HepG2 (cell line): ENCODE measurements around the gene RBM47. TPM values are rescaled to one million over a fixed set of nuclear protein-coding genes. Genes with fewer than 3 reads are reported as not detected.

Source experiments
- AGO1 ChIP-seq: fragments of 200-400 bp; formaldehyde crosslinking; IDR thresholded peaks from 2 replicates; pipeline ENCODE4 v1.6.1; 2017; ENCODE audit warnings: mild to moderate bottlenecking, low read depth, low read length, moderate library complexity; ENCODE audit not compliant: poor library complexity, severe bottlenecking
- FOSL1 ChIP-seq: sonication (generic); formaldehyde crosslinking; IDR thresholded peaks from 2 replicates; pipeline ENCODE4 v1.9.0; 2021; ENCODE audit warnings: missing genetic modification reagents, borderline replicate concordance
- FOXK2 ChIP-seq: fragments of 450-650 bp; IDR thresholded peaks from 2 replicates; pipeline ENCODE4 v1.6.1; 2016
- HNRNPK ChIP-seq: fragments of 200-400 bp; formaldehyde crosslinking; IDR thresholded peaks from 2 replicates; pipeline ENCODE4 v1.6.1; 2018; ENCODE audit warnings: low read length, low read depth, moderate library complexity, mild to moderate bottlenecking; ENCODE audit not compliant: poor library complexity, severe bottlenecking
- HNRNPLL ChIP-seq: fragments of 200-400 bp; formaldehyde crosslinking; IDR thresholded peaks from 2 replicates; pipeline ENCODE4 v1.6.1; 2017; ENCODE audit warnings: mild to moderate bottlenecking, low read depth, low read length; ENCODE audit not compliant: poor library complexity, severe bottlenecking
- MLX ChIP-seq: IDR thresholded peaks from 2 replicates; pipeline ENCODE4 v1.6.1; 2016
- NBN ChIP-seq: fragments of 450-650 bp; conservative IDR thresholded peaks from 2 replicates; pipeline ENCODE4 v1.6.1; 2017
- NR2C2 ChIP-seq: sonication (generic); formaldehyde crosslinking; IDR thresholded peaks from 2 replicates; pipeline ENCODE4 v1.4.0; 2020; ENCODE audit warnings: missing genetic modification reagents, mild to moderate bottlenecking, moderate library complexity, borderline replicate concordance
- PRDM10 ChIP-seq: sonication (generic); formaldehyde crosslinking; IDR thresholded peaks from 2 replicates; pipeline ENCODE4 v1.4.0; 2020; ENCODE audit warnings: low read depth, missing genetic modification reagents
- RFX1 ChIP-seq: fragments of 450-650 bp; IDR thresholded peaks from 2 replicates; pipeline ENCODE4 v1.6.1; 2017
- SMC3 ChIP-seq: IDR thresholded peaks from 2 replicates; pipeline ENCODE4 v1.6.1; 2011; ENCODE audit warnings: low read length, improper control_type of control experiment
- SRSF4 ChIP-seq: fragments of 200-400 bp; formaldehyde crosslinking; IDR thresholded peaks from one replicate; pipeline ENCODE4 v1.6.1; 2018; ENCODE audit warnings: mild to moderate bottlenecking, low read depth, low read length, moderate library complexity; ENCODE audit not compliant: poor library complexity, severe bottlenecking
- TBL1XR1 ChIP-seq: fragments of 150-350 bp; IDR thresholded peaks from 2 replicates; pipeline ENCODE4 v1.6.1; 2014; ENCODE audit warnings: borderline replicate concordance, low read length; ENCODE audit not compliant: partially characterized antibody
- ZC3H13 ChIP-seq: sonication (generic); formaldehyde crosslinking; IDR thresholded peaks from 2 replicates; pipeline ENCODE4 v1.8.1; 2023; ENCODE audit warnings: mild to moderate bottlenecking, missing genetic modification reagents, moderate library complexity
- ZNF101 ChIP-seq: sonication (generic); formaldehyde crosslinking; IDR thresholded peaks from 2 replicates; pipeline ENCODE4 v1.4.0; 2020; ENCODE audit warnings: mild to moderate bottlenecking, low read depth, missing genetic modification reagents, borderline replicate concordance
- ZNF75D ChIP-seq: sonication (generic); formaldehyde crosslinking; IDR thresholded peaks from 2 replicates; pipeline ENCODE4 v1.8.1; 2023; ENCODE audit warnings: missing genetic modification reagents, mild to moderate bottlenecking, borderline replicate concordance
- ZNF775 ChIP-seq: sonication (generic); formaldehyde crosslinking; IDR thresholded peaks from 2 replicates; pipeline ENCODE4 v1.4.0; 2020; ENCODE audit warnings: missing genetic modification reagents, mild to moderate bottlenecking, moderate library complexity, borderline replicate concordance
- polyA plus RNA-seq, 8 experiments: library from polyadenylated mRNA; depleted of rRNA in 3 of 8; stranded (reverse) in 7 of 8; unstranded in 1 of 8; fragments of >200 nt; fragmentation: Illumina TruSeq in 4 of 8; extraction: Trizol in 4 of 8; gene quantifications; 2 replicates each; pipeline versions ENCODE4 v1.2.1 to v1.2.3, GENCODE V29; 2011 to 2016; ENCODE audit warnings: low read depth in 4 of 8, missing spikeins in 1 of 8, mixed read lengths in 1 of 8; ENCODE audit not compliant: insufficient read depth in 1 of 8
- total RNA-seq, 5 experiments: library from RNA; depleted of rRNA; stranded (reverse); fragments of >200 nt; fragmentation: Illumina TruSeq; extraction: Trizol; gene quantifications; 2 replicates each; pipeline ENCODE4 v1.2.3, GENCODE V29; 2016; ENCODE audit warnings: low read depth in 1 of 5
- TF ChIP-seq, protein P1 (sequence below): IDR thresholded peaks from 2 replicates; pipeline ENCODE4 v1.6.1; 2018; ENCODE audit warnings: missing genetic modification reagents, mild to moderate bottlenecking, missing compliant biosample characterization
- TF ChIP-seq, protein P2 (sequence below): sonication (generic); formaldehyde crosslinking; IDR thresholded peaks from 2 replicates; pipeline ENCODE4 v1.8.0; 2022; ENCODE audit warnings: missing genetic modification reagents, mild to moderate bottlenecking, inconsistent platforms, borderline replicate concordance
- TF ChIP-seq, protein P3 (sequence below): sonication (generic); formaldehyde crosslinking; IDR thresholded peaks from 2 replicates; pipeline ENCODE4 v1.4.0; 2020; ENCODE audit warnings: missing genetic modification reagents

The RBM47 gene
- total and polyA plus RNA-seq, 2 of the 13 experiments (the other 11 are each of a cell fraction or from before 2014, with no cell fraction given) = 1.2 to 2.5 TPM

- TF ChIP-seq, protein P1, sequence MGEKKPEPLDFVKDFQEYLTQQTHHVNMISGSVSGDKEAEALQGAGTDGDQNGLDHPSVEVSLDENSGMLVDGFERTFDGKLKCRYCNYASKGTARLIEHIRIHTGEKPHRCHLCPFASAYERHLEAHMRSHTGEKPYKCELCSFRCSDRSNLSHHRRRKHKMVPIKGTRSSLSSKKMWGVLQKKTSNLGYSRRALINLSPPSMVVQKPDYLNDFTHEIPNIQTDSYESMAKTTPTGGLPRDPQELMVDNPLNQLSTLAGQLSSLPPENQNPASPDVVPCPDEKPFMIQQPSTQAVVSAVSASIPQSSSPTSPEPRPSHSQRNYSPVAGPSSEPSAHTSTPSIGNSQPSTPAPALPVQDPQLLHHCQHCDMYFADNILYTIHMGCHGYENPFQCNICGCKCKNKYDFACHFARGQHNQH = 0 out of 2 replicates have a peak, but pooled peaks have one; percentile 27
- TF ChIP-seq, protein P2, sequence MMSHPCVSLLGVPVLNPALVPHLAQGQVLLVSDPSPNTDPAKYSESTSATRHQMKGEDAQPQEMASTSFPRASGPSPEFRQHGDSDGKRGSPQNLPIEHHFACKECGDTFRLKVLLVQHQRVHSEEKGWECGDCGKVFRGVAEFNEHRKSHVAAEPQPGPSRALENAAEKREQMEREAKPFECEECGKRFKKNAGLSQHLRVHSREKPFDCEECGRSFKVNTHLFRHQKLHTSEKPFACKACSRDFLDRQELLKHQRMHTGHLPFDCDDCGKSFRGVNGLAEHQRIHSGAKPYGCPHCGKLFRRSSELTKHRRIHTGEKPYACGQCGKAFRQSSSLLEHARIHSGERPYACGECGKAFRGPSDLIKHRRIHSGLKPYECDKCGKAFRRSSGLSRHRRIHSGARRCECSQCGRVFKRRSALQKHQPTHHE = no peak
- TF ChIP-seq SMC3 = peak; percentile 28; the same call in 1 of the 2 replicates
- TF ChIP-seq NR2C2 (CRISPR knock-in tag) = peak; percentile 38; the same call in 1 of the 2 replicates
- TF ChIP-seq ZNF101 (CRISPR knock-in tag) = no peak
- TF ChIP-seq ZC3H13 (CRISPR knock-in tag) = no peak
- TF ChIP-seq TBL1XR1 = peak; percentile 29
- no peak for TF ChIP-seq FOXK2
- no peak for TF ChIP-seq ZNF75D (CRISPR knock-in tag)
- no peak for TF ChIP-seq HNRNPK
- TF ChIP-seq AGO1 = no peak
- no peak for TF ChIP-seq SRSF4
- no peak for TF ChIP-seq ZNF775
- TF ChIP-seq RFX1 = no peak
- no peak for TF ChIP-seq PRDM10 (CRISPR knock-in tag)
- TF ChIP-seq, protein P3, sequence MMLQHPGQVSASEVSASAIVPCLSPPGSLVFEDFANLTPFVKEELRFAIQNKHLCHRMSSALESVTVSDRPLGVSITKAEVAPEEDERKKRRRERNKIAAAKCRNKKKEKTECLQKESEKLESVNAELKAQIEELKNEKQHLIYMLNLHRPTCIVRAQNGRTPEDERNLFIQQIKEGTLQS (CRISPR knock-in tag) = peak; percentile 90
- TF ChIP-seq NBN = no peak
- no peak for TF ChIP-seq HNRNPLL
- TF ChIP-seq MLX (CRISPR knock-in tag) = no peak
- no peak for TF ChIP-seq FOSL1 (CRISPR knock-in tag)
Observed at GRCh38 chr4:40455340-40455902, 174.2 kb downstream of the RBM47 start (continued).
